Activated B cell treated with CpG ODN at 0.5 μM for 24 hours (primary cell): ENCODE results near the gene UQCRHL. TPM values are rescaled to one million over a fixed set of nuclear protein-coding genes. Genes with fewer than 3 reads are reported as not detected.

Experiments
- ATAC-seq: fragments of 200-7000 bp; cut with Tn5 transposase; one replicate; pipeline ENCODE4 v1.10.0; 2021; ENCODE audit warnings: low read depth, mild to moderate bottlenecking, moderate library complexity
- CTCF ChIA-PET: fragments of 350-600 bp; sonication (Branson Sonifier 250); formaldehyde crosslinking; loops from one replicate; lab custom pipeline; 2021; ENCODE audit warnings: antibody characterized with exemption; lab: Charles Lee
- POLR2A ChIA-PET: fragments of 350-600 bp; sonication (Branson Sonifier 250); formaldehyde crosslinking; loops from one replicate; lab custom pipeline; 2021; ENCODE audit warnings: antibody characterized with exemption; lab: Charles Lee
- DNase-seq: peaks from one replicate; pipeline ENCODE4 v3.0.0; 2022
- H3K27ac Mint-ChIP-seq: one replicate; pipeline ENCODE4 v1.8.0; 2020; ENCODE audit warnings: mixed read lengths
- H3K27me3 Mint-ChIP-seq: one replicate; pipeline ENCODE4 v1.8.0; 2021; ENCODE audit warnings: mixed read lengths
- H3K36me3 Mint-ChIP-seq: one replicate; pipeline ENCODE4 v1.8.0; 2021; ENCODE audit warnings: low read depth, mixed read lengths
- H3K4me1 Mint-ChIP-seq: one replicate; pipeline ENCODE4 v1.8.0; 2021; ENCODE audit warnings: mixed read lengths
- H3K4me3 Mint-ChIP-seq: one replicate; pipeline ENCODE4 v1.8.0; 2020; ENCODE audit warnings: mild to moderate bottlenecking, mixed read lengths
- H3K9me3 Mint-ChIP-seq: one replicate; pipeline ENCODE4 v1.8.0; 2020; ENCODE audit warnings: mixed read lengths
- CTCF ChIP-seq: fragments of 200-600 bp; IDR thresholded peaks from one replicate; pipeline ENCODE4 v1.8.0; 2022; ENCODE audit warnings: antibody characterized with exemption, mild to moderate bottlenecking
- intact Hi-C: fragments of 100-400 bp; cut with micrococcal nuclease; formaldehyde crosslinking; loops from one replicate; pipeline ENCODE4 v1.15.1; 2024
- total RNA-seq: library from RNA; stranded (reverse); gene quantifications from 2 replicates; pipeline ENCODE4 v1.2.3, GENCODE V29; 2022

The UQCRHL gene
- total RNA-seq, 1 donor from 2014 or later: 1.9 TPM

GRCh38 chr1:15788624-15789301 is 18.7 kb downstream of the UQCRHL start:
- H3K4me1 Mint-ChIP-seq: peaks cover 2% of the 10 kb centered on the region
- no peak for TF ChIP-seq CTCF
- no peak overlapping the region for H3K4me3 Mint-ChIP-seq
- no peaks in the 10 kb centered on the region for H3K9me3 Mint-ChIP-seq
- no peak for DNase-seq
- intact Hi-C loops: no loop called here
- H3K27ac Mint-ChIP-seq: no peak overlapping the region
- POLR2A ChIA-PET: interaction anchor here (0.7 kb wide), 1 partner anchor 22 kb away, joined by 4 read pairs; no protein-coding TSS in a partner anchor
- CTCF ChIA-PET: interaction anchor here (1.0 to 1.3 kb wide), 2 partner anchors 220 to 267 kb away, joined by 3 read pairs; no protein-coding TSS in a partner anchor
- peaks cover 7% of the 10 kb centered on the region for H3K27me3 Mint-ChIP-seq
- H3K36me3 Mint-ChIP-seq: no peaks in the 10 kb centered on the region
- no peak for ATAC-seq

- H3K4me1 Mint-ChIP-seq: no peaks in the 10 kb centered on the region
- no peak for TF ChIP-seq CTCF
- POLR2A ChIA-PET: no interaction called here
- H3K36me3 Mint-ChIP-seq: no peaks in the 10 kb centered on the region
- DNase-seq (no peak), ATAC-seq (no peak)
- CTCF ChIA-PET: no interaction called here
- intact Hi-C loops: no loop called here
- peaks cover 4% of the 10 kb centered on the region for H3K27me3 Mint-ChIP-seq
- H3K4me3 Mint-ChIP-seq: no peak overlapping the region
- H3K27ac Mint-ChIP-seq: no peak overlapping the region
- H3K9me3 Mint-ChIP-seq: no peaks in the 10 kb centered on the region
Observed at GRCh38 chr1:15786581-15786980, 20.9 kb downstream of the UQCRHL start.

GRCh38 chr1:15785683-15786082 is 21.8 kb downstream of the UQCRHL start:
- H3K4me3 Mint-ChIP-seq: no peak overlapping the region
- H3K9me3 Mint-ChIP-seq: no peaks in the 10 kb centered on the region
- CTCF ChIA-PET: no interaction called here
- ATAC-seq: no peak
- DNase-seq: no peak
- H3K27me3 Mint-ChIP-seq: peaks cover 3% of the 10 kb centered on the region
- H3K27ac Mint-ChIP-seq: no peak overlapping the region
- H3K4me1 Mint-ChIP-seq: no peaks in the 10 kb centered on the region
- TF ChIP-seq CTCF: no peak
- POLR2A ChIA-PET: no interaction called here
- intact Hi-C loops: no loop called here
- H3K36me3 Mint-ChIP-seq: no peaks in the 10 kb centered on the region

- Mint-ChIP-seq H3K27me3 (peaks cover 5% of the 10 kb centered on the region), H3K4me1 (no peaks in the 10 kb centered on the region), H3K27ac (no peak overlapping the region), H3K4me3 (no peak overlapping the region), H3K36me3 (no peaks in the 10 kb centered on the region), H3K9me3 (no peaks in the 10 kb centered on the region)
- intact Hi-C loops: no loop called here
- DNase-seq (no peak), ATAC-seq (no peak)
- POLR2A ChIA-PET: interaction anchor here (0.5 kb wide), 1 partner anchor 206 kb away, joined by 7 read pairs; no protein-coding TSS in a partner anchor
- TF ChIP-seq CTCF: no peak
- CTCF ChIA-PET: interaction anchor here (1.5 kb wide), 1 partner anchor 279 kb away, joined by 3 read pairs; no protein-coding TSS in a partner anchor
Observed at GRCh38 chr1:15777909-15778707, 29.3 kb downstream of the UQCRHL start.

GRCh38 chr1:15775706-15776105 is 31.7 kb downstream of the UQCRHL start:
- ChIA-PET CTCF (no interaction called here), POLR2A (no interaction called here)

More at GRCh38 chr1:15775706-15776105, 31.7 kb downstream of the UQCRHL start:
- Mint-ChIP-seq H3K4me3 (no peak overlapping the region), H3K9me3 (no peaks in the 10 kb centered on the region), H3K27ac (no peak overlapping the region), H3K36me3 (no peaks in the 10 kb centered on the region), H3K27me3 (peaks cover 18% of the 10 kb centered on the region), H3K4me1 (no peaks in the 10 kb centered on the region)
- TF ChIP-seq CTCF: no peak
- intact Hi-C loops: no loop called here
- no peak for ATAC-seq
- DNase-seq: no peak
